Measurements from ENCODE around the gene CCNY. TPM values are rescaled to one million over a fixed set of nuclear protein-coding genes. Genes with fewer than 3 reads are reported as not detected.

Gene CCNY
- total RNA-seq, 4 donors from 2014 or later, result 23.3 to 72.3 (median 26.7) TPM

DNA sequence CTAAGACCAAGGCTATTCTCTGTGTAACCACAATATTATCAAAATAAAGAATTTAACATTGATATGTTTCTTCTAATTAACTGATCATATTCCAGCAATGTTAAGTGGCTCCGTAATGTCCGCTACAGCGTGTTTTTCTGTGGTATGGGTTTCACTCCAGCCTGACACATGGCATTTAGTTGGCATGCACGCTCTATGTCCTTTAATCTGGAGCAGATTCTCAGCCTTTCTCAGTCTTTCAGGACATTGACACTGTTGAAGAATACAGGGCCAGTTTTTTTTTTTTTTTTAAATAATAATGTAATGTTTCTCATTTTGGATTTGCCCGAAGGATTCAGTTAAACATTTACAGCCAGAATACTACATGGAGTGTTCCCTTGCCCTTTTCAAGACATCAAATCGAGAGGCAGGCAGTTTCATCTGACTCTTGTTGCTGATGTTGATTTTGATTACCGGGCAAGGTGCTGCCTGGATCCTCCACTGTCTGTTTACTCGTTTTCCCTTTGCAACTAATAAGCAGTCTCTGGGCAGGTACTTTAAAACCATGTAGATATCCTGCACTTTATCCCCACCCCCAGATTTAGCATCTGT, 171.3 kb downstream of the CCNY start:
- H3K4me3 ChIP-seq (ENCODE audit: low read depth, poor library complexity, severe bottlenecking), result no peak overlapping the region
- TF ChIP-seq, protein P1, sequence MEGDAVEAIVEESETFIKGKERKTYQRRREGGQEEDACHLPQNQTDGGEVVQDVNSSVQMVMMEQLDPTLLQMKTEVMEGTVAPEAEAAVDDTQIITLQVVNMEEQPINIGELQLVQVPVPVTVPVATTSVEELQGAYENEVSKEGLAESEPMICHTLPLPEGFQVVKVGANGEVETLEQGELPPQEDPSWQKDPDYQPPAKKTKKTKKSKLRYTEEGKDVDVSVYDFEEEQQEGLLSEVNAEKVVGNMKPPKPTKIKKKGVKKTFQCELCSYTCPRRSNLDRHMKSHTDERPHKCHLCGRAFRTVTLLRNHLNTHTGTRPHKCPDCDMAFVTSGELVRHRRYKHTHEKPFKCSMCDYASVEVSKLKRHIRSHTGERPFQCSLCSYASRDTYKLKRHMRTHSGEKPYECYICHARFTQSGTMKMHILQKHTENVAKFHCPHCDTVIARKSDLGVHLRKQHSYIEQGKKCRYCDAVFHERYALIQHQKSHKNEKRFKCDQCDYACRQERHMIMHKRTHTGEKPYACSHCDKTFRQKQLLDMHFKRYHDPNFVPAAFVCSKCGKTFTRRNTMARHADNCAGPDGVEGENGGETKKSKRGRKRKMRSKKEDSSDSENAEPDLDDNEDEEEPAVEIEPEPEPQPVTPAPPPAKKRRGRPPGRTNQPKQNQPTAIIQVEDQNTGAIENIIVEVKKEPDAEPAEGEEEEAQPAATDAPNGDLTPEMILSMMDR (IDR thresholded peaks at IDR 0.05), result no peak
- no peak for TF ChIP-seq POLR2A (IDR thresholded peaks at IDR 0.05)

DNA sequence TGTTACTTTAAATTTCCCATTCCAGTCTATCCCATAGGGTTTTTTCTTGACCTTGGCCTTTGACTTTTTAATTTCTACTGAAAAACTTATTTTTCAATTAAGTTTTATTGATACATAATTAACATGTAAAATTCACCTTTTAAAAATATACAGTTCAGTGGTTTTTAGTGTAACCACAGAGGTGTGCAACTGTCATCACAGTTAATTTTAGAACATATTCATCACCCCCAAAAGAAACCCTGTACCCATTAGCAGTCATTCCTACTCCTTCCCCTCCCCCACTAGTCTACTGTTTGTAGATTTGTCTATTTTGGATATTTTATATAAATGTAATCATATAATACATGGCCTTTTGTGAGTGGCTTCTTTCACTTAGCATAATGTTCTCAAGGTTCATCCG, 172.3 kb downstream of the CCNY start:
- H3K4me3 ChIP-seq (ENCODE audit: low read depth, poor library complexity, severe bottlenecking), result no peak overlapping the region
- no peak for DNase-seq (ENCODE audit: low spot score in 2 of 2)
- intact Hi-C loops (cut with DNase I; ENCODE audit: low total_unique reads), result no loop called here
- no peak for TF ChIP-seq POLR2A (IDR thresholded peaks at IDR 0.05)
- TF ChIP-seq, protein P1 (IDR thresholded peaks at IDR 0.05), result no peak
- WGBS, 2 donors, result 85 to 93% methylated on average over 1 of the region's 1 CpG

More for the DNA sequence above, 171.3 kb downstream of the CCNY start:
- 90 to 91% methylated on average over 8 of the region's 8 CpGs for WGBS, 2 donors
- intact Hi-C loops (cut with DNase I; ENCODE audit: low total_unique reads), result no loop called here
- DNase-seq (ENCODE audit: low spot score in 2 of 2), result no peak

DNA sequence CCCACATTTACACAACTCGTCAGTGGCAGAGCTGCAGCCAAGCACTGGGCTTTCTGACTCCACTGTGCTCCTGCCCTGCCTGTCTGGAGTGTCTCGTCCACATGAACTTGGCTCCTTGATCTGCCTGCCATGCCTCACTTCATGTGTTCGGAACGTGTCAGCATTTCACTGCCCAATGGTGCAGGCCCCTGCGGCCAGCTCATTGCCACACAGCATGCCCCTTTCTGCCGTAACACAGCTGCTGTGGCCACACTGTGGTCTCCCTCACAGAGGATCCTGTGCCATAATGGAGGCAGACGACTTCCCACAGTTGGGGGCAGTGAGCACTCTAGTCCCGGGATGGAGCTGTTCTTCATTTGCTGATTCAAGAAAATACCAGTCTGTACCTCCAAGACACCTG, 174.6 kb downstream of the CCNY start:
- intact Hi-C loops (cut with DNase I; ENCODE audit: low total_unique reads), result no loop called here
- WGBS, 2 donors, result 95 to 96% methylated on average over 8 of the region's 8 CpGs
- H3K4me3 ChIP-seq (ENCODE audit: low read depth, poor library complexity, severe bottlenecking), result no peak overlapping the region
- no peak for TF ChIP-seq POLR2A (IDR thresholded peaks at IDR 0.05)
- TF ChIP-seq, protein P1 (IDR thresholded peaks at IDR 0.05), result no peak
- no peak for DNase-seq (ENCODE audit: low spot score in 2 of 2)

DNA sequence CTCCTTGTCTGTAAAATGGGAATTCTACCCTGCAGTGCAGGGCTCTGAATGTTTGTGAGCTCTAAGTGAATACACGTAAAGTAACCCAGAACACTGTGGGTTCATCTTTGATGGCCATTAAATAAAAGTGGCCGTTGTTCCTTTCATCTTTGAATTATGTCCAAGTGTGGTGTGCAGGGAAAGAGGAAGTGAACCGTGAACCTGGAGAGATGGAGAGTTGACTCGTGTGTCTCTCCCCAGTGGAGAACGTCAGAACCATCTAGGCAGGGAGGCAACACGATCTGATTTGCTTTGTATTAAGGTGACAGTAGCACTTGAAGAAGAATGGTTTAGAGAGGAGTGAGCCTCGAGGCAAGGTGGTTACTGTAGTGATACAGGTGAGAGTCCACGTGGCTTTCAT, 175.3 kb downstream of the CCNY start:
- no peak for DNase-seq (ENCODE audit: low spot score in 2 of 2)
- TF ChIP-seq POLR2A (IDR thresholded peaks at IDR 0.05), result no peak
- TF ChIP-seq, protein P1 (IDR thresholded peaks at IDR 0.05), result no peak
- H3K4me3 ChIP-seq (ENCODE audit: low read depth, poor library complexity, severe bottlenecking), result no peak overlapping the region
- 81 to 82% methylated on average over 8 of the region's 8 CpGs for WGBS, 2 donors
- intact Hi-C loops (cut with DNase I; ENCODE audit: low total_unique reads), result no loop called here

DNA sequence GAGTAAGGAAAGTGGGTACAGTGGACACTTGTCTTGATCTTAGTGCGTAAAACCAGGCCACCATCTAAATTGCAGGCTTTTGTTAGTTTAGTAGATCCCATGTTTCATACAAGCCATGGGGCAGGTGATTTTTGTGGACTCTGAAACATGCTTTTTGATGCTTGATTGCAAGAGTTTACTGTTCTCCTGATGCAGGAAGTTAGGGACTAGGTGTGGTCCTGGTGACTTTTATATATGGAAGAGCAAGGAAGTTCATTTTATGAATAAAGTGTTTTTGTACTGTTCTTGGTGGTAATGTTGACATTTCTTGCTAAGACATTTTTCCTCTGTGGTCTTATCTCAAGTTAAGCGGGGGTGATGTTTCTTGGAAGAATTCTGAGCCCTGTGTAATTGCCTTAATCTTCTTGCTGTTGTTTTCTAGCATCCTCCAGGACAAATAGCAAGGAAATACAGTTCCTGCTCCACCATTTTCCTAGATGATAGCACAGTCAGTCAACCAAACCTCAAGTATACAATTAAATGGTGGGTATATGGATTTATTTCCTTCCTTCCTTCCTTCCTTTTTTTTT, 179.9 kb downstream of the CCNY start:
- 93 to 97% methylated on average over 2 of the region's 2 CpGs for WGBS, 2 donors
- TF ChIP-seq, protein P1 (IDR thresholded peaks at IDR 0.05), result no peak
- TF ChIP-seq POLR2A (IDR thresholded peaks at IDR 0.05), result no peak
- no peak for DNase-seq (ENCODE audit: low spot score in 2 of 2)
- intact Hi-C loops (cut with DNase I; ENCODE audit: low total_unique reads), result no loop called here
- H3K4me3 ChIP-seq (ENCODE audit: low read depth, poor library complexity, severe bottlenecking), result no peak overlapping the region

All from lower leg skin (tissue), 4 donors.